Measurements from ENCODE around the gene ADAMTSL3. TPM values are rescaled to one million over a fixed set of nuclear protein-coding genes. Genes with fewer than 3 reads are reported as not detected.

Gene ADAMTSL3
- total and polyA plus RNA-seq, 2 of the 8 experiments (the other 6 are each of a cell fraction or from before 2014, with no cell fraction given): 0.35 to 1.4 TPM

DNA sequence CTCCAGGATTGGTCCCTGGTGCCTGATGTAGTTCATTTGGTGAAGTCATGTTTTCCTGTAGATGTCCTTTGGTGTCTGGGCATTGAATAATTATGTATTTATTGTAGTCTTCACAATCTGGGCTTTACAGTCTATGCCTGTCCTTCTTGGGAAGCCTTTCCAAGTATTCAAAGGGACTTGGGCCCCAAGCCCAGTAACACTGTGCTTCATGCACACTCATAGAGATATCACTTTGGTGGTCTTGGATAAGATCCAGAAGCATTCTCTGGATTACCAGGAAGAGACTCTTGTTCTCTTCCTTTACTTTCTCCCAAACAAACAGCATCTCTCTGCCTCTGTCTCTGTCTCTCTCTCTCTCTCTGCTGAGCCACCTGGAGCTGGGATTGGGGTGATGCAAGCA lies 300.6 kb downstream of the ADAMTSL3 start:
- POLR2A ChIA-PET (ENCODE audit: partially characterized antibody): no interaction called here
- Histone ChIP-seq H3K56ac (replicated peaks; ENCODE audit: insufficient read length, low read depth, low read length) (no peak overlapping the region), H3K36me3 (ENCODE audit: control insufficient read depth in 2 of 4, insufficient read depth in 4 of 4, low read length in 3 of 4) (no peaks in the 10 kb centered on the region), H2AFZ (ENCODE audit: low read length) (no peak overlapping the region), H2BK15ac (ENCODE audit: low read length) (no peak overlapping the region), H3K9me3 (ENCODE audit: insufficient read depth in 2 of 2, low read depth in 1 of 2, low read length in 1 of 2) (no peaks in the 10 kb centered on the region), H3K27me3 (replicated peaks in 1 of 4; ENCODE audit: control insufficient read depth in 3 of 4, extremely low read depth in 1 of 4, insufficient read depth in 3 of 4, low read length in 3 of 4) (no peaks in the 10 kb centered on the region), H3K4me3 (ENCODE audit: extremely low read depth in 1 of 4, insufficient read depth in 2 of 4, low read depth in 3 of 4, low read length in 4 of 4) (no peak overlapping the region), H3K23ac (ENCODE audit: insufficient read length) (no peak overlapping the region), H3K9ac (replicated peaks in 1 of 4; ENCODE audit: extremely low read depth in 1 of 4, low read depth in 3 of 4, low read length in 3 of 4) (no peak overlapping the region), H2BK20ac (ENCODE audit: low read length) (no peak overlapping the region), H4K8ac (ENCODE audit: extremely low read depth, insufficient read depth, low read length) (no peak overlapping the region), H3K27ac (ENCODE audit: low read depth, low read length) (no peak overlapping the region), H3K79me2 (ENCODE audit: control insufficient read depth in 1 of 2, insufficient read depth in 2 of 2, low read length in 2 of 2) (no peaks in the 10 kb centered on the region), H2AK5ac (ENCODE audit: low read depth, low read length) (no peak overlapping the region), H3K4me1 (replicated peaks in 1 of 4; ENCODE audit: control insufficient read depth in 3 of 4, insufficient read depth in 4 of 4, low read length in 3 of 4) (no peaks in the 10 kb centered on the region), H4K20me1 (replicated peaks in 1 of 2; ENCODE audit: control insufficient read depth in 1 of 2, insufficient read depth in 2 of 2, low read length in 2 of 2) (no peaks in the 10 kb centered on the region), H4K5ac (ENCODE audit: insufficient read length, low read depth, low read length) (no peak overlapping the region), H3K18ac (ENCODE audit: extremely low read depth, low read length) (no peak overlapping the region), H3K4me2 (ENCODE audit: insufficient read depth in 1 of 2, low read depth in 2 of 2, low read length in 2 of 2) (no peak overlapping the region), H3K14ac (ENCODE audit: insufficient read length) (no peak overlapping the region), H2BK5ac (ENCODE audit: low read depth, low read length) (no peak overlapping the region), H3K23me2 (ENCODE audit: low read depth, low read length) (no peaks in the 10 kb centered on the region), H4K91ac (replicated peaks; ENCODE audit: insufficient read length, low read length) (no peak overlapping the region), H3K79me1 (ENCODE audit: low read depth, low read length) (no peaks in the 10 kb centered on the region), H2BK120ac (replicated peaks; ENCODE audit: low read depth, low read length) (no peak overlapping the region), H2BK12ac (ENCODE audit: low read depth, low read length) (no peak overlapping the region), H3K4ac (replicated peaks; ENCODE audit: insufficient read length, low read depth, low read length) (no peak overlapping the region)
- no peak for FAIRE-seq
- no peak for DNase-seq (ENCODE audit: low read depth in 1 of 2, low spot score in 2 of 2)
- CTCF ChIA-PET (ENCODE audit: partially characterized antibody): interaction anchor here (1.1 to 1.2 kb wide), 3 partner anchors 13 to 117 kb away, joined by 3 to 6 read pairs (median 4); no protein-coding TSS in a partner anchor
- TF ChIP-seq JUN (IDR thresholded peaks at IDR 0.05; ENCODE audit: low read depth, low read length) (no peak), SP1 (IDR thresholded peaks at IDR 0.05; ENCODE audit: low read depth, low read length) (no peak), NANOG (IDR thresholded peaks at IDR 0.05; ENCODE audit: insufficient read depth, low read depth, low read length, poor library complexity, severe bottlenecking) (no peak), TAF1 (IDR thresholded peaks at IDR 0.05; ENCODE audit: low read depth, low read length) (no peak), RXRA (IDR thresholded peaks at IDR 0.05; ENCODE audit: insufficient read depth, low read depth, low read length) (no peak), JUND (IDR thresholded peaks at IDR 0.05; ENCODE audit: low read length) (no peak), EZH2 (IDR thresholded peaks at IDR 0.05; ENCODE audit: low read depth, low read length, severe bottlenecking) (no peak), TBP (IDR thresholded peaks at IDR 0.05; ENCODE audit: low read depth, low read length) (no peak), EGR1 (IDR thresholded peaks at IDR 0.05; ENCODE audit: borderline replicate concordance, low read depth, low read length) (no peak), HDAC2 (IDR thresholded peaks at IDR 0.05; ENCODE audit: borderline replicate concordance in 1 of 2, low read depth in 2 of 2, low read length in 2 of 2) (no peak), ZNF274 (IDR thresholded peaks at IDR 0.05; ENCODE audit: borderline replicate concordance, extremely low read depth, low read length) (no peak), KDM1A (IDR thresholded peaks at IDR 0.05; ENCODE audit: borderline replicate concordance, low read length) (no peak), CHD1 (IDR thresholded peaks at IDR 0.05; ENCODE audit: low read depth, low read length) (no peak), POU5F1 (IDR thresholded peaks at IDR 0.05; ENCODE audit: low read depth, low read length) (no peak)
